HG03097 (cell line): ENCODE results near the gene DHRSX.
"Not testable (repeated sequence)": the region's sequence is repeated elsewhere in the genome, so short reads cannot be mapped to it uniquely, and the experiment has no call there.

Experiments used
- ATAC-seq: cut with Tn5 transposase; IDR thresholded peaks from one replicate; pipeline ENCODE4 v1.9.1; 2021; ENCODE audit not compliant: unreplicated experiment, low FRiP score

The DHRSX gene

DNA sequence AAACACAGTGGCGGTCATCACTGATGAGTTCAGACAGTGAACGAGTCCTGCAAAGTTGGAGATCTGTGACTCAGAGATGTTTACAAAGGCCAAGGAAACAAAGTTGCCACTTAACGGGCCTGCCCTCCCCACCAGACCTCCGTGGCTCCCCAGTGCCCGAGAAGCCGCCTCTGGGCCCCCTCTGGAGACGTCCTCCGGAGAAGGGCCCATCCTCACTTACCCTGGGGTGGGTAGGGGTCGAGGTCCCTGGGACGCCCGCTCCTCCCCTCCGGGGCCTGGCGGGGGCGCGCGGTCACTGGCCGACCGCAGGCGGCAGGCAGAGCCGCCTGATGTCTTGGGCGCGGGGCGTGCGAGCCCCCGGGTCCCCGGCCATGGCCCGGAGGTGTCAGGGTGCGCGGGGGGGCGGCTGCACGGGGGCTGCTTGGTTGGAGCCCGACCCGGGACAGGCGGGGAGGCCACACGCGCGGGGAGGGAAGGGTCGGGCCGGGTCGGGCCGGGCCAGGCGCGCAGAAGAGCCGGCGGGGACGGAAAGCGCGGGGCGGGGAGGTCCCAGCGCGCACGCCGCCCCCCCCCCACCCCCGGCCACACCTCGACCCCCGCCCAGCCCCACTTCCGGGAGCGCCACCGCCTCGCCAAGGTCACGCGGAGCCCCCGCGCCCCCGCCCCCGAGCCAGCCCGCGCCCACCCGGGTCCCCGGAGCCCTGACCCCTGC, 529 bp downstream of the DHRSX start:
- ATAC-seq = no peak

DNA sequence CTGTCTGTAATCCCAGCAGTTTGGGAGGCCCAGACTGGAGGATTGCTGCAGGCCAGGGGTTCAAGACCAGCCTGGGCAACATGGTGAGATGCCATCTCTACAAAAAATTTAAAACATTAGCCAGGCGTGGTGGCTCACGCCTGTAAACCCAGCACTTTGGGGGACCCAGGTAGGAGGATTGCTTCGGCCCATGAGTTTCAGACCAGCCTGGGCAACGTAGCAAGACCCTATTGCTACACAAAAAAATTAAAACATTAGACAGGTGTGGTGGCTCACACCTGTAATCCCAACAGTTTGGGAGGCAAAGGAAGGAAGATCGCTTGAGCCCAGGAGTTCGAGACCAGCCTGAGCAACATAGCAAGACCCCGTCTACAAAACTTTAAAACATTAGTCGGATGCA, 1.3 kb downstream of the DHRSX start:
- ATAC-seq = no peak

DNA sequence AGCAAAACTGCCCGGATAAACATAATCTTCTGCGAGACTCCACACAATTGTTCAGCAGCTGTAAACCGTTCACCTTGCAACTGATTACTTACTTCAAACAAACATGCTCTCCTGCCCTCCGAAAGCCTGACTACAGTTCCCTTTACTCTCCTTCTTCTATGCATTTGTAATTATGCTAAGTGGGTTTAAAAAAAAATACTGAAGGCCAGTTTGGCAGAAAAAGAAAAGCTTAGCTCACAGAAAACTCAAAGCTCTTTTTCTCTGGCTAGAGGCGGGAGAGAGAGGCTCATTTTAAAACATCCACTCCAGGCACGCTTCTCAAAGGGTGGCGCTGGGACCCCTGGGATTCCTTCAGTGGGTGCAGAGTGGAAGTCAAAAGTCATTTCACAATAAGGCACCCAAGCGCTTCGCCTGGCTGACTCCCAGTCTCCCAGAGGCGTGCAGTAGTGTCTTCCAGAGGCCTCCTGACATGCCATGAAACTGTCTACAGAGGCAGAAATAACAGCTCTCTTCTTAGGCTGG, 1.9 kb downstream of the DHRSX start:
- ATAC-seq = no peak

DNA sequence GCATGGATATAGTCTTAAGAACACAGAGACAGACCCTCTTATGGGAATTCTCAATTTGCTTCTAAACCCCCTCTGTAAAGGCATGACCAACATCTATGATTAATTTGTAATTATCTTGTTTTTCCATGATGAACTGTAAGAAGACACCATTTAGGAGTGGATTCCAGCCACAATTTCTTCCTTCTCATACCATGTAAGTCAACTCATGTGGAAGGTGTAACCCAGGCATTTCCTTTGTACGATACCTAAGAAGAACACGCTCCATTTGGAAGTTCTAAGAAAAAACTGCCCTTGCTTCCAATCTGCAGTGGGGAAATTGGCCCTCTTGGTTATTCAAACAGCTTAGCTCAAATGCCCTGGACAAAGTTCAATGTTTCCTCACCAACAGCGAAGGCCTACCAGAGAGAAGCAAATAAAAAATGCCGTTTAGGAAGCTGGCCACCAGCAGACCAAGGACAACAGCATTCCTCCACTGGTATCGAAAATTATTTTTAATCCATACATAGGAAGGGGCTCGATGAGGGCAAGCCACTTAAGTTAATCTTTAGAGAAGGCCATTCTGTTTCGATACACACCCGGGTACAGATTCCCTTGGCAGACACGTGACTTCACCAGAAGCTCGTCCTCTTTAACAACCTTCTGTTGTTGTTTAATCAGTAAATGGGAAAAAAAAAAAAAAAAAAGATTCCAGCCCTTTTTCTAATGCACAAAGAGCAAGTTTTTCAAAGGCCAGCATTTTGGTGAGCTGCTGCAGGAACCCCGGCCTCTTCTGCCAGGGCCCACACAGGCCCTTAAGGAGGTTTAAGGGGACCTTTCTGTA, 2.6 kb downstream of the DHRSX start:
- ATAC-seq = no peak

DNA sequence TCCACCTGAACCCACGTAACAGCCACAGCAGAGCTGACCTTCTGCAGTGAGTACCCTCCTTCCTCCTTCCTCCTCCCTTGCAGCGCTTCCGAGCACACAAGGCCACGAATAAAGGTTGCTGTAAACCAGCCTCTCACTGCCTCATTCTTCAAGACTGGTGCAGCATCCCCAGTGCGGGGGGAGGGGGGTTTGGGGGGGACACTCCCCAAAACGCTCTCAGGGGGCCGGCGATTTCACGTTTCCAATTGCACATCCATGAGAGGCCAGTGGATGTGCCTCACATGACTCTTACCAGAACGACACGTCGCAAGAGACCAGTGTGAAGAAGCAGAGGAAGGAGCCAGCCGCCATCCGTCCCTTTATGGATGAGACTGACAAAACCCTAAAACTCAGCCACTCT, 5.2 kb downstream of the DHRSX start:
- no peak for ATAC-seq

DNA sequence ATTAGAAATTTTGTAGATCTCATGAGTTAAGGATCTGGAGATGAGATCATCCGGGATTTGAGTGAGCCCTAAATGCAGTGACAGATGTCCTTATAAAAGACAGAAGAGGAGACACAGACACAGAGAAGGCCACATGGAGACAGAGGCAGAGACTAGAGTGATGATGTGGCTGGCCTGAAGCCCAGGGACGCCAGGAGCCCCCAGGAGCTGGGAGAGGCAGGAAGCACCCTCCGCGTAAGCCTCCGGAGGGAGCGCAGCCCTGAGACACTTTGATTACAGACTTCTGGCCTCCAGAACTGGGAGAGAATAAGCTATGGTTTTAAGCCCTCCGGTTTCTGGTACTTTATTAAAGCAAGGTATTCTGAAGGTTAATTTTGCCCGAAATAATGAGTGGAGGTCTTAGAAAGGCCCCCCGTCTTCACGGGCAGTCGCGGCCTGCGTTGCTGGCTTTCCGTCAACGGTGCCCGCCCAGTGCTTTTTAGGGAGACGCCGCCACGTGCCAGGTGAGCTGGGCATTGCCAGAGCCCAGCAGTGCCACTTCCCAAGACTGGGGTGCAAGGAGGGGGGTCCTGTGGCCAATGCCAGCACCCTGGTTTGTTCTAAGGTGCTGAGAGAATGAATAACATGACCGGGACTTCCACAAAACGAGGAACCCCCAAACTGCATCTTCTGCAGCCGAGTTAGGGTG, 8.1 kb downstream of the DHRSX start:
- ATAC-seq = no peak

DNA sequence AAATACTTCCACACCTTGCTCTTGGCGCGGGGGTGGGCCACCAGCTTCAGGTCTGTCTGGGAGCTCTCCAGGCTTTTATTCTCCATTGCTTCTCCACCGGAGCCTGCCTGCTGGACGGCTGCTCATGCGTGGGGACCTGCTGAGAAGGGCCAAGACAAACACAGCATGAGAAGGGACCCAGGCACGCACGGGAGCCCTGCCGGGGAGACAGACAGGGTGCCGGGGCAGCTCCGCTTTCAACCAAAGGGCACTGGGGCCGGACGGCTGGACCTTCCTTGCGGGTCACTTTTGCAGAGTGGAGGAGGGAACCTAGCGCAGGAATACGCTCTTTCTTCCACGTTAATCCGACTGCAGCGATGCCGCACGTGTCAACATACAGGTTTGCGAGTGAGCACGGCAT, 10.1 kb downstream of the DHRSX start:
- ATAC-seq = no peak

DNA sequence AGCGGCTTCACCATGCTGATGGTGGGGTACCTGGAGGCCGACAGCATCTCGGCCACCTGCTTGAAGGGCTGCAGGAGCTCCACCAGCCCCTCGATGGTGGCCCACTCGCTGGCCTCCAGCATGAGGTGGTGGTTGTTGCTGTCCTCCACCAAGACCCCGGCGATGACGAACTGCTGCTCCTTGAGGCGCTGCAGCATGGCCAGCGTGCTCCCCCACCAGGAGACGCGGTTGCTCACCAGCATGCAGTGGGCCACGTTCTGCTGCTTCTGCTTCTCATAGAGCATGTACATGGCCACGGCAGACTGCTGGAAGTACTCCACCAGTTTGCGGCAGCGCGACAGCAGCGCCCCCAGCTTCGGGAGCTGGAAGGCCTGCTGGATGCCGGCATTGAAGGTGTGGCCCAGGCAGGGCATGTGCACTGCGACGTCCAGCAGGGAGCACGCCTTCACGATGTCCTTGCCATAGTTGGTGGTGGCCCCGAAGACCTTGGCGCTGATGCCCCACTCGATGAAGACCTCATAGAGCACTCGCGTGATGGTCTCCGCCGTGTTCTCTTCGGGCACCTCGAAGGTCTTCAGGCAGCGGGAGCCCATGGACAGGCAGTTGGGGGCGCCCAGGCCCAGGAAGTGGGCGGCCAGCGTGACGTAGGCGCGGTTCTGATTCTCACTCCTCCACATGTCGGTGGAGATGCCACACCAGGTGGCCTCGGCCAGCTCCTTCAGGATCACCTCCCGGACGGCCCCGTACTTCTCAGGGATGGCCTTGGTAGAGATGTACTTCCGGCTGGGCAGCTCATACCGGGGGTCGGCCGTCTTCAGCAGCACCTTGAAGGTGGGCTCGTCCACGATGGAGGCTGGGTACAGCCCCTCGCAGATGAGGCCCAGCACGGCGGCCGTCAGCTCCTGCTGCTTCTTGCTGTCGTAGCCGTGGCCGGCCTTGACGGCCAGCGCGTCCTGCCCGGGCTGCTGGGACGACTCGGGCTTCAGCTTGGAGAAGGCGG, 11.0 kb downstream of the DHRSX start:
- ATAC-seq = no peak

DNA sequence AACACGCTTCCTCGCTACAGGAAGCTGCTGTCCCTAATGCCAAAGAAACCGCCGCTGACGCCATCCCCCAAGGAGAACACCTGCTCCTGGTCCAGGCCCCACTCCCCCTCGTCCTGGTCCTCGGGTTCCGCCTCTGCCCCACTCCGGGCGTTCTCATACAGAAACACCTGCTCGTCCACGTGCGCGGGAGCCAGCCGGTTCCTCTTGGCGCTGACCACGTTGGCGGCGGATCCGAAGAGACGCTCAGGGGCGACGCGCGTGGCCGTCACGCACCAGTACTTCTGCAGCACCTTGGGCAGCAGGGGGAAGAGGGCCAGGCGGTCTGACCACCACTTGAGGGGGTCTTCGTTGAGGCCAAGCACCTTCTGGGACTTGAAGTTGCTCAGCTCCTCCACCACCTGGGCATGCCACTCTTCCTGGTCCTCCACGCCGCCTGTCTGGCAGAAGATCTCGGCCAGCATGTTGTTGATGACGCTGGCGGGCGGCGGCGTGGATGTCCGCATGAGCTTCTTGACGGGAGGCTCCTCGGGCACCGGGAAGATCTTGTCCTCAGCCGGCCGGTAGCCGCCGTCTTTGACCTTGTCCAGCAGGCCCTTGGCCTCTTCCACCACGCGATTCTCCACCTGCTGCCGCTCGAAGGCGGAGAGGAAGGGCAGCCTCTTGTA, 12.0 kb downstream of the DHRSX start:
- ATAC-seq = no peak

DNA sequence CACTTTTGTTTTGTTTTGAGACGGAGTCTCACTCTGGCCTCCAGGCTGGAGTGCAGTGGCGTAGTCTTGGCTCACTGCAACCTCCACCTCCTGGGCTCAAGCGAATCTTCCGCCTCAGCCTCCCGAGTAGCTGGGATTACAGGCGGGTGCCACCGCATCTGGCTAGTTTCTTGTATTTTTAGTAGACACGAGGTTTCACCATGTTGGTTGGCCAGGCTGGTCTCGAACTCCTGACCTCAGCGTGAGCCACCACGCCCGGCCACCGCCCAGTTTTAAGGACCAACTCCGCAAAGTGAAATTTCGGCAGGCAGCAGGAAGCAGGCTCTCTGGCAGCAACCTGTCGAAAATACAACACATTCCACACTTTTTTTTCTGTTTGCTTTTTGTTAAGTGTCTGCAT, 13.4 kb downstream of the DHRSX start:
- no peak for ATAC-seq

DNA sequence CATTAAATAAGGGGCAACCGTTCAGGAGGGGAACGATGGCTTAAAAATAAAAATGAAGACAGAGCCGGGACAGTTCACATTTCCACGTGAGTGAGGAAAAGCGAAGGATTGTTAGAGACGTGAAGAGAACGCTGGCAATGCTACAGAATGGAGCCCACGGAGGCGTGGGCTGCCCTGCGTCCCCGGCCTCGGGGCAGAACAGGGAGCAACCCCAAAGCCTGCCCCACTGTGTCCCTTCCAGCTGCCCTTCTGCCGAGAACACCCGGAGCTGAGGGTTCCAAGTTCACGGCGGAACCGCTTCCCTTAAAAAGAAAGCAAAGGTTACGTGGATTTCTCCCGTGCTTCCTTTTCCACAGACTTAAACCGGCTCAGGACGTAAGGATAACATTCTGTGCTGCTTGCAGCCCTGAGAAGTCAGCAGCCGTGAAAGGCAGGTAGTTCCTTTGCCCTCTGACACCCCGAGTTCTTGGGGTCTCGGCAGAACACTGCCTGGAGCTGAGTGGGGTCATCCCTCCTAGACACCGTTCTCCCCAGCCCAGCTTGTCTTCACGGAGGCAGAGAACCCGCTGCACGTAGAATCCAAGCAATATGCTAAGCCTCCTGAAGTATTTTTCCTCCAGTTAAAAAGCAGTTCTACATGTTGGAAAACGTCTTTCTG, 14.2 kb downstream of the DHRSX start:
- no peak for ATAC-seq

DNA sequence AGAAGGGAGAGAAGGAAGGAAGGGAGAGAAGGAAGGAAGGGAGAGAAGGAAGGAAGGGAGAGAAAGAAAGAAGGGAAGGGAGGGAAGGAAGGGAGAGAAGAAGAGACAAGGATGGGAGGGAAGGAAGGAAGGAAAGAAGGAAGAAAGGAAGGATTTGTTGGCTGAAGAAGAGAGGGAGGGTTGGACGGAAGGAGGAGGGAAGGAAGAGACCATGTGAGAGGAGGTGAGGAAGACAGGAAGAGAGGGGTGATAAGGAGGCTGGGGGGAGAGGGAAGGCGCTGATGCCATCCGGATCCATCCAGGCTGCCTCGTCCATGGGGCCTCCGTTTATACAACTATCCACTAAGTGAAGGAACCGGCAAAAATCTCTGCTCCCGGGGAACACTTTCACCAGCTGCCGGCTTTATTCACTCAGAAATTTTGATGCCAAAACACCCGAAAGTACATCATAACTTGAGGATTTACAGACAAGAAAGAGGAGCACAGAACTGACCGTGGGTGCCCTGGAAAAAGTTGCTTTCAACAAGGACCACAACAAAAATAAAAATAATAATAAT, 14.9 kb downstream of the DHRSX start:
- no peak for ATAC-seq

DNA sequence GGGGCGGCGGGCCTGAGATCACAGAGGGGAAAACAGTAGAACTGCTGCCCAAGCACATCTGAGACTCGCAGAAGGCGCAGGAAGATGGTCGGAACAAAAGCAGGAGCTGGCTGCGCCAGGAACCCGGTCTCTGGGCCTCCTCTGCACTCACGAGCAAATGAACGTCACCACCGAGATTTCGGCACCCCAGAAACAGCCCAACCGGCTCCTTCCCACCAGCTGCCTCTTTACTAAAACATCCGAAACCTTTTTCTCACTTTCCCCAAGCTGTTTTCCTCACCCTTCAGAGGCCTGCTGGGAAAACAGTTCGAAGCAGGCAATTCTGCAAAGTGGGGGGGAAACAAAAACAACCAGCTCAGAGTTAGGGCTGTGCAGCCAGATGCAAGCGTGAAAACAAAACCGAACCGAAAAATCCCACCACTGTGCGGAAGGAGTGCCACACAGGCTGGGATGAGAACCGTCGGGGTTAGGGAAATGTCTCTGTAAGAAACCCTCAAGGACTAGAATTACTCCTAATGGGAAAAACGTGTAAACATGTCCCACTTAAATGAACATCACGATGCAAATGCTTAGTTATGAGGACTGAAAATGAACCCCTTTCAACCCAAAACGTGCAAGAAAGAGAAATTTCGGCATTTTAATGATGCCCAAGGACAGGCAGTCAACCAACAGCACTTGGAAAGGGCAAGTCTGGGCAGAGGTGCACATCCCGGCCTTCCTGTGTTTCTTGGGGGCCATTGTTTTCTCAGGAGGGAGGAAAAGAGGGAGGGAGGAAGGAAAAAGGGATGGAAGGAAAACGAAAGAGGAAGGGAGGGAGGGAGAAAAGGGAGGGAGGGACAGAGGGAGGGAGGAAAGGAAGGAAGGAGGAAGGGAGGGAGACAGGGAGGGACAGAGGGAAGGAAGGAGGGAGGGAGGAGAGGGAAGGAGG, 15.8 kb downstream of the DHRSX start:
- no peak for ATAC-seq

DNA sequence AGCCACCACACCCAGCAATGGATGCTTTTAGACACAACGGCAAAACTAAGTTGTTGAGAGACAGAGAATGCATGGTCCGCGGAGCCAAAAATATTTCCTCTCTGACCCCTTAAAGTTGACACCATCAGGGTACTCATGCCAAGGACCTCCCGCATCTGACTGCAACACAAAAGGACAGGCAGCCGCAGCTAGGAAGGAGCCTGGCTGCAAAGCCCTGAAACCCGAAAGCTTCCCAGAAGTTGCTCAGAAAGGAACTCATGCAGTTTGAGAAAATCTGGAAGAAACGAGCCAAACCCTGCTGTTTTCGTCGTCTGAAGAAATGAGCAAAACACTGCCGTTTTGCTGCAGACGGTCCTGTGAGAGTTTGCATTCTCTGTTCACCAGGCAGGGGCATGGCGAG, 16.5 kb downstream of the DHRSX start:
- ATAC-seq = no peak

DNA sequence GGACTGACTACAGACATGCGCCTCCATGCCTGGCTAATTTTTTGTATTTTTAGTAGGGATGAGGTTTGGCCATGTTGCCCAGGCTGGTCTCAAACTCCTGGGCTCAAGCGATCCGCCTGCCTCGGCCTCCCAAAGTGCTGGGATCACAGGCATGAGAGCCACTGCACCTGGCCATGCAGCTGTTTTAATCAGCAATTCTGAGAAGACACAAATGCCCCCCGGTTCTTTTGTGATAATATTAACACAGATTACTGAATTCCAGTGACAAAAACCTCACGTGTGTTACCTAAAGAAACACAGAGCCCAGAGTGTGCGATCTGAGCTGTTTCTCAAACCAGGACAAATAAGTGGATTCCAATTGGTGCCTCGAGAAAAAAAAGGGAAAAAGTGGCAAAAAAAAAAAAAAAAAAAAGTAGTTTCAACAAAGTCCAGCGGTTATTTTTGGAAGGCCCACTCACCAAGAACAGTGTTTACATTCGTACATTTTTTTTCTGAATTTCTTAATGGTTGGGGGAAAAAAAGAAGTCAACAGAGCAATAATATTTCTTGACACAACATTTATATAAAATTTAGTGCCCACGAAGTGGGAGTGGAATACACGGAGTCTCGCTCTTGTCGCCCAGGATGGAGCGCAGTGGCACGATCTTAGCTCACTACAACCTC, 17.2 kb downstream of the DHRSX start:
- no peak for ATAC-seq

DNA sequence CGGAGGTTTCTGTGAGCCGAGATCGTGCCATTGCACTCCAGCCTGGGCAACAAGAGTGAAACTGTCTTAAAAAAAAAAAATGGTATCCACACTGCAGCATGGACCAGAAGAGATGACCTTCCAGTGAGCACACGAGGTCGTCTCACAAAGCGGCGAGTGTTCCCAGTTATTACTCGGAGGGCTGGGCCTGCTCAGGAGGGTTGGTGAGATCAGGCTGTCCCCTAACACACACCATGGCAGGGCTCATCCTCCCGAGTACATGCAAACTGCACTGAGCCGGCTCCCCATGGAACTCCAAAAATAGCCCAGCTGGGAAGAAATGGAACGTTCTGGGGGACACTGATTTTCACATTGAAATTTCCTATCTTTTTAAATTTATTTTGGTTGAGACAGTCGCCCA, 19.2 kb downstream of the DHRSX start:
- not testable (repeated sequence) for ATAC-seq

DNA sequence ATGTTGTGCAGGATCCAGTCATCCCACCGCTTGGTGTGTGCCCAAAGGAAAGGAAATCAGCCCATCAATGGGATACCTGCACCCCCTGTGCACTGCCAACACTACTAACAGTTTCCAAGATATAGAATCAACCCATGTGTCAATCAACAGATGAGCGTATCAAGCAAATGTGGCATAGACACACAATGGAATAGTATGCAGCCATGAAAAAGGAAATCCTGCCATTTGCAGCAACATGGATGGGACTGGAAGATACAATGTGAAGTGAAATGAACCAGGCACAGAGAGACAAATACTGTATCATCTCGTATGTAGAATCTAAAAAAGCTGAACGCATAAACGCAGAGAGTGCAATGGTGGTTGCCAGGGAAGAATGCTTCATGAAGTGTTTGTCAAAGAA, 20.8 kb downstream of the DHRSX start:
- ATAC-seq = not testable (repeated sequence)
